OCI-LY1 (cell line): ENCODE data around the gene EFEMP1.

Experiments
- H2AFZ ChIP-seq: fragments of 200-600 bp; sonication (generic), shearing (Covaris generic); 2 replicates; pipeline ENCODE4 v1.6.0; 2014; ENCODE audit warnings: antibody characterized with exemption, mild to moderate bottlenecking, low read length
- H3F3A ChIP-seq: fragments of 200-600 bp; sonication (generic), shearing (Covaris generic); 2 replicates; pipeline ENCODE4 v1.6.0; 2014; ENCODE audit warnings: mild to moderate bottlenecking, antibody characterized with exemption, low read length, moderate library complexity; ENCODE audit not compliant: insufficient read depth
- H3K27ac ChIP-seq: fragments of 200-600 bp; sonication (generic); 2 replicates; pipeline ENCODE4 v1.5.1; 2014; ENCODE audit warnings: low read length, mixed run types, mild to moderate bottlenecking, low read depth; ENCODE audit not compliant: poor library complexity, severe bottlenecking
- H3K27me3 ChIP-seq: fragments of 200-600 bp; sonication (generic); 2 replicates; pipeline ENCODE4 v1.6.0; 2014; ENCODE audit warnings: antibody characterized with exemption, mild to moderate bottlenecking, low read length, moderate library complexity; ENCODE audit not compliant: insufficient read depth
- H3K36me3 ChIP-seq: fragments of 200-600 bp; sonication (generic); 2 replicates; pipeline ENCODE4 v1.6.1; 2014; ENCODE audit warnings: mild to moderate bottlenecking, antibody characterized with exemption, low read length, moderate library complexity, mixed read lengths; ENCODE audit not compliant: insufficient read depth
- H3K4me1 ChIP-seq: fragments of 200-600 bp; sonication (generic); 2 replicates; pipeline ENCODE4 v1.5.1; 2014; ENCODE audit warnings: mild to moderate bottlenecking, low read length, moderate library complexity; ENCODE audit not compliant: insufficient read depth, severe bottlenecking
- H3K4me2 ChIP-seq: fragments of 200-600 bp; sonication (generic), shearing (Covaris generic); 2 replicates; pipeline ENCODE4 v1.6.1; 2014; ENCODE audit warnings: low read length
- H3K4me3 ChIP-seq: fragments of 200-600 bp; sonication (generic); 2 replicates; pipeline ENCODE4 v1.5.1; 2014; ENCODE audit warnings: low read length, low read depth, mild to moderate bottlenecking, mixed read lengths; ENCODE audit not compliant: poor library complexity, severe bottlenecking
- H3K79me2 ChIP-seq: fragments of 200-600 bp; shearing (Covaris generic); 2 replicates; pipeline ENCODE4 v1.6.1; 2016; ENCODE audit warnings: mixed run types, low read length, mixed read lengths; ENCODE audit not compliant: insufficient read depth
- H3K9ac ChIP-seq: fragments of 200-600 bp; sonication (generic), shearing (Covaris generic); 2 replicates; pipeline ENCODE4 v1.6.1; 2014; ENCODE audit warnings: mild to moderate bottlenecking, low read length, mixed read lengths
- H3K9me2 ChIP-seq: fragments of 200-600 bp; sonication (generic), shearing (Covaris generic); 2 replicates; pipeline ENCODE4 v1.6.1; 2014; ENCODE audit warnings: low read depth, mild to moderate bottlenecking, low read length, mixed read lengths
- H3K9me3 ChIP-seq: fragments of 200-600 bp; shearing (Covaris generic); 2 replicates; pipeline ENCODE4 v1.6.1; 2014; ENCODE audit warnings: low read length, mixed read lengths
- H4K20me1 ChIP-seq: fragments of 200-600 bp; sonication (generic), shearing (Covaris generic); 2 replicates; pipeline ENCODE4 v1.6.0; 2016; ENCODE audit warnings: mild to moderate bottlenecking, low read length; ENCODE audit not compliant: insufficient read depth
- CTCF ChIP-seq: fragments of 200-600 bp; sonication (generic), shearing (Covaris generic); IDR thresholded peaks from 2 replicates; pipeline ENCODE4 v1.5.1; 2017; ENCODE audit warnings: mild to moderate bottlenecking, antibody characterized with exemption, low read length, moderate library complexity, mixed read lengths
- EZH2 ChIP-seq: fragments of 200-600 bp; sonication (generic), shearing (Covaris generic); IDR thresholded peaks from 2 replicates; pipeline ENCODE4 v1.8.0; 2017; ENCODE audit warnings: borderline replicate concordance, mixed run types, mild to moderate bottlenecking, antibody characterized with exemption, low read length, moderate library complexity, mixed read lengths

The EFEMP1 gene

GRCh38 chr2:55926974-55927373, 3.4 kb upstream of the EFEMP1 start:
- TF ChIP-seq EZH2 (no peak), CTCF (no peak)
- no peaks in the 10 kb centered on the region for H3K9me3 ChIP-seq
- H3F3A ChIP-seq: no peaks in the 10 kb centered on the region
- H4K20me1 ChIP-seq: no peaks in the 10 kb centered on the region
- H3K4me3 ChIP-seq: no peak overlapping the region
- no peaks in the 10 kb centered on the region for H3K27me3 ChIP-seq
- H3K27ac ChIP-seq: no peak overlapping the region
- H3K4me2 ChIP-seq: no peak overlapping the region
- H3K9me2 ChIP-seq: no peaks in the 10 kb centered on the region
- H3K36me3 ChIP-seq: no peaks in the 10 kb centered on the region
- H3K79me2 ChIP-seq: no peaks in the 10 kb centered on the region
- no peaks in the 10 kb centered on the region for H3K4me1 ChIP-seq
- no peak overlapping the region for H3K9ac ChIP-seq
- no peak overlapping the region for H2AFZ ChIP-seq

GRCh38 chr2:55926246-55926645, 2.7 kb upstream of the EFEMP1 start:
- TF ChIP-seq EZH2 (no peak), CTCF (no peak)
- Histone ChIP-seq H3K9me2 (no peaks in the 10 kb centered on the region), H3K9ac (no peak overlapping the region), H3K27me3 (no peaks in the 10 kb centered on the region), H3K9me3 (no peaks in the 10 kb centered on the region), H3K79me2 (no peaks in the 10 kb centered on the region), H3K36me3 (no peaks in the 10 kb centered on the region), H2AFZ (no peak overlapping the region), H4K20me1 (no peaks in the 10 kb centered on the region), H3K4me1 (no peaks in the 10 kb centered on the region), H3K4me3 (no peak overlapping the region), H3F3A (no peaks in the 10 kb centered on the region), H3K27ac (no peak overlapping the region), H3K4me2 (no peak overlapping the region)

GRCh38 chr2:55923982-55924321, 370 bp upstream of the EFEMP1 start:
- no peaks in the 10 kb centered on the region for H3K9me3 ChIP-seq
- no peak for TF ChIP-seq CTCF
- no peak overlapping the region for H3K9ac ChIP-seq
- H3K9me2 ChIP-seq: no peaks in the 10 kb centered on the region
- H3K4me1 ChIP-seq: no peaks in the 10 kb centered on the region
- no peak overlapping the region for H3K4me2 ChIP-seq
- H3F3A ChIP-seq: no peaks in the 10 kb centered on the region
- no peaks in the 10 kb centered on the region for H3K27me3 ChIP-seq
- no peaks in the 10 kb centered on the region for H3K36me3 ChIP-seq
- H4K20me1 ChIP-seq: no peaks in the 10 kb centered on the region
- H3K27ac ChIP-seq: no peak overlapping the region
- H3K4me3 ChIP-seq: no peak overlapping the region
- no peaks in the 10 kb centered on the region for H3K79me2 ChIP-seq
- no peak overlapping the region for H2AFZ ChIP-seq
